A549 (cell line): ENCODE data around the gene PRKD1. TPM values are rescaled to one million over a fixed set of nuclear protein-coding genes. Genes with fewer than 3 reads are reported as not detected.

ENCODE experiments used
- ATAC-seq, 2 experiments: fragments of 200-7000 bp in 1 of 2; fragments of >200 bp in 1 of 2; cut with Nextera tagmentation in 1 of 2; cut with Tn5 transposase in 1 of 2; 3 replicates each; pipeline versions ENCODE4 v1.8.0 to v1.9.1; 2018 to 2020; ENCODE audit warnings: mild to moderate bottlenecking in 1 of 2, moderate library complexity in 1 of 2
- CTCF ChIA-PET: fragments of 300-600 bp; sonication (Branson Sonifier 250); formaldehyde crosslinking; extraction: SDS; loops from one replicate; lab custom pipeline; 2021; ENCODE audit warnings: antibody characterized with exemption, inconsistent platforms; lab: Yijun Ruan, JAX
- POLR2A ChIA-PET: fragments of 350-600 bp; formaldehyde crosslinking; extraction: SDS; loops from one replicate; lab custom pipeline; 2021; ENCODE audit warnings: antibody characterized with exemption, inconsistent platforms; lab: Yijun Ruan, JAX
- DNase-seq, 2 experiments: peaks; one replicate each; pipeline versions ENCODE4 v3.0.0 to v3.0.0-alpha.2; 2011 to 2016; ENCODE audit warnings: low read depth in 1 of 2, low spot score in 1 of 2
- FAIRE-seq: peaks from 2 replicates; lab custom pipeline; 2011; peaks lifted over from hg19 to GRCh38; lab: Jason Lieb, UNC
- H3K27ac ChIP-seq, 2 experiments: fragments of >200 bp; sonication (Bioruptor Twin); formaldehyde crosslinking; 3 replicates each; pipeline ENCODE4 v1.5.1; 2016 to 2017
- H3K4me1 ChIP-seq: fragments of >200 bp; sonication (Bioruptor Twin); formaldehyde crosslinking; 3 replicates; pipeline ENCODE4 v1.6.1; 2016
- H3K4me2 ChIP-seq: fragments of >200 bp; sonication (Bioruptor Twin); formaldehyde crosslinking; 3 replicates; pipeline ENCODE4 v1.6.1; 2016
- H3K4me3 ChIP-seq: fragments of >200 bp; sonication (Bioruptor Twin); formaldehyde crosslinking; 3 replicates; pipeline ENCODE4 v1.5.1; 2016
- H3K9me3 ChIP-seq: fragments of >200 bp; sonication (Bioruptor Twin); formaldehyde crosslinking; 3 replicates; pipeline ENCODE4 v1.6.1; 2016
- ATOH8 ChIP-seq: fragments of 250-450 bp; sonication (Bioruptor Pico); IDR thresholded peaks from 2 replicates; pipeline ENCODE4 v1.5.0; 2020; ENCODE audit warnings: low read depth, mild to moderate bottlenecking, moderate library complexity
- BHLHE40 ChIP-seq: IDR thresholded peaks from 2 replicates; pipeline ENCODE4 v1.6.1; 2012; ENCODE audit warnings: low read depth, low read length, inconsistent platforms
- CTCF ChIP-seq: fragments of >200 bp; sonication (Bioruptor Twin); formaldehyde crosslinking; IDR thresholded peaks from 3 replicates; pipeline ENCODE4 v1.5.1; 2016
- E2F6 ChIP-seq: IDR thresholded peaks from 2 replicates; pipeline ENCODE4 v1.6.1; 2012; ENCODE audit warnings: low read depth, borderline replicate concordance
- EHF ChIP-seq: fragments of 250-450 bp; sonication (Bioruptor Pico); IDR thresholded peaks from 2 replicates; pipeline ENCODE4 v1.5.0; 2020; ENCODE audit warnings: mild to moderate bottlenecking
- FOSB ChIP-seq: fragments of 250-450 bp; sonication (Bioruptor Pico); IDR thresholded peaks from 2 replicates; pipeline ENCODE4 v1.5.0; 2020; ENCODE audit warnings: mild to moderate bottlenecking, moderate library complexity
- FOXS1 ChIP-seq: fragments of 250-450 bp; sonication (Bioruptor Pico); IDR thresholded peaks from 2 replicates; pipeline ENCODE4 v1.5.0; 2020; ENCODE audit warnings: mild to moderate bottlenecking, moderate library complexity
- HDAC2 ChIP-seq: fragments of 200-600 bp; sonication (generic); IDR thresholded peaks from 2 replicates; pipeline ENCODE4 v1.6.1; 2016
- HES2 ChIP-seq: fragments of >200 bp; sonication (Bioruptor Twin); formaldehyde crosslinking; IDR thresholded peaks from 2 replicates; pipeline ENCODE4 v1.6.1; 2016
- HOXB13 ChIP-seq: fragments of 250-450 bp; sonication (Bioruptor Pico); IDR thresholded peaks from 2 replicates; pipeline ENCODE4 v1.5.0; 2020; ENCODE audit warnings: low read depth, mild to moderate bottlenecking, moderate library complexity
- JUNB ChIP-seq: fragments of >200 bp; sonication (Bioruptor Twin); formaldehyde crosslinking; IDR thresholded peaks from 2 replicates; pipeline ENCODE4 v1.6.1; 2016
- KDM1A ChIP-seq: fragments of 200-600 bp; sonication (generic); IDR thresholded peaks from 2 replicates; pipeline ENCODE4 v1.6.1; 2016; ENCODE audit warnings: low read depth, mild to moderate bottlenecking
- MAFK ChIP-seq: fragments of 450-650 bp; IDR thresholded peaks from 2 replicates; pipeline ENCODE4 v1.6.1; 2014; ENCODE audit not compliant: partially characterized antibody
- MAX ChIP-seq: IDR thresholded peaks from 2 replicates; pipeline ENCODE4 v1.6.1; 2012
- MYC ChIP-seq: IDR thresholded peaks from 2 replicates; pipeline ENCODE4 v1.6.1; 2012; ENCODE audit warnings: mild to moderate bottlenecking, inconsistent platforms, low read length, improper control_type of control experiment, borderline replicate concordance
- NR3C1 ChIP-seq: fragments of >200 bp; sonication (Bioruptor Twin); formaldehyde crosslinking; IDR thresholded peaks from 3 replicates; pipeline ENCODE4 v1.6.1; 2017
- PBX3 ChIP-seq: IDR thresholded peaks from 2 replicates; pipeline ENCODE4 v1.6.1; 2012
- POLR2A ChIP-seq: IDR thresholded peaks from 2 replicates; pipeline ENCODE4 v1.6.1; 2012; ENCODE audit warnings: mild to moderate bottlenecking, low read length
- REST ChIP-seq: fragments of 200-600 bp; sonication (generic); IDR thresholded peaks from 2 replicates; pipeline ENCODE4 v1.6.1; 2016; ENCODE audit warnings: antibody characterized with exemption, mild to moderate bottlenecking, moderate library complexity
- RFX5 ChIP-seq: fragments of 450-650 bp; IDR thresholded peaks from 2 replicates; pipeline ENCODE4 v1.7.1; 2014; ENCODE audit warnings: antibody characterized with exemption, mild to moderate bottlenecking, moderate library complexity
- USF2 ChIP-seq: fragments of 450-650 bp; IDR thresholded peaks from 2 replicates; pipeline ENCODE4 v1.6.1; 2014; ENCODE audit warnings: antibody characterized with exemption
- WGBS: methylation state at CpG from one replicate; pipeline ENCODE4 v1.1.6; 2017; ENCODE audit errors: missing lambda C conversion rate; 5-methylcytosine and 5-hydroxymethylcytosine counted together
- polyA plus RNA-seq, 4 experiments: library from polyadenylated mRNA; depleted of rRNA in 3 of 4; stranded (reverse); fragments of >200 nt; fragmentation: RNase III in 1 of 4; extraction: RNeasy Plus Mini Kit Qiagen cat#74134 plus additional on column Dnase treatment in 1 of 4; gene quantifications; 2 replicates in 3 of 4; 3 replicates in 1 of 4; pipeline ENCODE4 v1.2.3, GENCODE V29; 2011 to 2017

The PRKD1 gene
- polyA plus RNA-seq, 2 of the 4 experiments (the other 2 are of a cell fraction), result 3.0 to 7.8 TPM

GRCh38 chr14:29757188-29757680 is 170.4 kb downstream of the PRKD1 start:
- H3K27ac ChIP-seq, result no peak overlapping the region
- TF ChIP-seq HOXB13 (CRISPR knock-in tag), result no peak
- no peak for TF ChIP-seq E2F6
- no peak for TF ChIP-seq NR3C1
- no peak for TF ChIP-seq POLR2A
- TF ChIP-seq EHF (CRISPR knock-in tag), result no peak
- no peak for TF ChIP-seq KDM1A
- TF ChIP-seq REST, result no peak
- TF ChIP-seq RFX5, result no peak
- no peak for TF ChIP-seq CTCF
- no peak for TF ChIP-seq HES2
- no peak for TF ChIP-seq BHLHE40
- no peak for TF ChIP-seq JUNB
- TF ChIP-seq MAFK, result no peak
- no peak for TF ChIP-seq USF2
- no peak for TF ChIP-seq MYC
- no peak for TF ChIP-seq FOXS1 (CRISPR knock-in tag)
- no peak for TF ChIP-seq ATOH8 (CRISPR knock-in tag)
- no peak for TF ChIP-seq MAX
- no peak for TF ChIP-seq FOSB (CRISPR knock-in tag)
- TF ChIP-seq HDAC2, result no peak
- TF ChIP-seq, all 56 proteins: peak for 0
- Histone ChIP-seq H3K4me2 (no peak overlapping the region), H3K4me3 (no peak overlapping the region), H3K9me3 (no peaks in the 10 kb centered on the region), H3K4me1 (peaks cover 15% of the 10 kb centered on the region; the same call in 2 of the 3 replicates)
- ChIA-PET CTCF (interaction anchor here (0.9 kb wide), 1 partner anchor 22 kb away, joined by 3 read pairs; no protein-coding TSS in a partner anchor), POLR2A (no interaction called here)
- no peak for DNase-seq
- WGBS, result 73% methylated on average over 1 of the region's 1 CpG
- no peak for ATAC-seq
- no peak for FAIRE-seq

- Histone ChIP-seq H3K4me2 (peak overlapping the region; percentile 37; the same call in 1 of the 3 replicates), H3K4me1 (peaks cover 15% of the 10 kb centered on the region; the same call in 2 of the 3 replicates), H3K9me3 (no peaks in the 10 kb centered on the region), H3K27ac (no peak overlapping the region), H3K4me3 (no peak overlapping the region)
- ChIA-PET POLR2A (no interaction called here), CTCF (interaction anchor here (0.8 kb wide), 1 partner anchor 10 kb away, joined by 3 read pairs; no protein-coding TSS in a partner anchor)
- DNase-seq (no peak), ATAC-seq (no peak), FAIRE-seq (no peak)
- 82% methylated on average over 1 of the region's 1 CpG for WGBS
- no peak for TF ChIP-seq PBX3
Observed at GRCh38 chr14:29756019-29756385, 171.6 kb downstream of the PRKD1 start.
